Transverse colon (tissue), 4 donors: ENCODE measurements around the gene ISM2. TPM values are rescaled to one million over a fixed set of nuclear protein-coding genes. Genes with fewer than 3 reads are reported as not detected.

Experiments used
- DNase-seq: peaks from one replicate; pipeline ENCODE4 v3.0.0-alpha.2; 2019
- H3K27ac ChIP-seq, 4 donors: fragments of 200-600 bp; sonication (generic); 2 replicates each; pipeline ENCODE4 v1.5.1; 2016 to 2018; ENCODE audit warnings: inconsistent platforms in 4 of 4
- H3K27me3 ChIP-seq: fragments of 200-600 bp; sonication (generic); 2 replicates; pipeline ENCODE4 v1.5.1; 2017; ENCODE audit warnings: inconsistent platforms
- H3K36me3 ChIP-seq, 4 donors: fragments of 200-600 bp; sonication (generic); 2 replicates each; pipeline ENCODE4 v1.5.1; 2017 to 2019; ENCODE audit warnings: inconsistent platforms in 4 of 4
- H3K4me1 ChIP-seq, 4 donors: fragments of 200-600 bp; sonication (generic); 2 replicates each; pipeline ENCODE4 v1.5.1; 2017 to 2020; ENCODE audit warnings: inconsistent platforms in 4 of 4
- H3K4me3 ChIP-seq, 4 donors: fragments of 200-600 bp; sonication (generic); 1 replicate in 1 of 4; 2 replicates in 3 of 4; pipeline versions ENCODE4 v1.5.1 to v1.6.1; 2017 to 2019; ENCODE audit warnings: inconsistent platforms in 4 of 4
- H3K9me3 ChIP-seq, 2 donors: fragments of 200-600 bp; sonication (generic); 2 replicates each; pipeline ENCODE4 v1.5.1; 2017 to 2019; ENCODE audit warnings: inconsistent platforms in 2 of 2
- EP300 ChIP-seq: sonication (generic); formaldehyde crosslinking; IDR thresholded peaks from one replicate; pipeline ENCODE4 v1.6.1; 2017; ENCODE audit warnings: antibody characterized with exemption, low read depth
- POLR2A ChIP-seq: fragments of 450-650 bp; IDR thresholded peaks from one replicate; pipeline ENCODE4 v1.6.1; 2016; ENCODE audit warnings: antibody characterized with exemption, mild to moderate bottlenecking, moderate library complexity
- POLR2AphosphoS5 ChIP-seq, 3 donors: sonication (generic); formaldehyde crosslinking; IDR thresholded peaks; one replicate each; pipeline ENCODE4 v1.6.1; 2016; ENCODE audit warnings: antibody characterized with exemption in 3 of 3
- WGBS, 2 donors: methylation state at CpG; one replicate each; pipeline ENCODE4 v1.1.5; 2018; ENCODE audit warnings: low coverage in 1 of 2; 5-methylcytosine and 5-hydroxymethylcytosine counted together
- in situ Hi-C, 4 donors: fragments of 200-750 bp; cut with MboI; loops; one replicate each; pipeline versions ENCODE4 v1.15.0 to v1.15.1; 2017; ENCODE audit warnings: low sequenced_read_pairs in 3 of 4, low pct_ligation_motif_present in 1 of 4, low pct_unique_long_range_greater_than_20kb in 1 of 4
- intact Hi-C: fragments of 100-400 bp; cut with DNase I; formaldehyde crosslinking; loops from one replicate; pipeline ENCODE4 v1.15.1; 2023; ENCODE audit warnings: low total_unique reads
- total RNA-seq, 4 donors: library from RNA; depleted of rRNA; stranded (reverse); fragments of >200 nt; gene quantifications; one replicate each; pipeline ENCODE4 v1.1.0, GENCODE V29; 2016
- TF ChIP-seq, protein P1 (sequence below), 5 experiments: fragments of 200-600 bp in 3 of 5; fragments of 450-650 bp in 2 of 5; sonication (generic) in 3 of 5; IDR thresholded peaks; 1 replicate in 2 of 5; 2 replicates in 3 of 5; pipeline ENCODE4 v1.5.1; 2016 to 2017; ENCODE audit warnings: antibody characterized with exemption in 5 of 5, inconsistent platforms in 3 of 5, mild to moderate bottlenecking in 2 of 5, moderate library complexity in 1 of 5

ISM2 gene
- total RNA-seq, 4 donors from 2014 or later, result 0.27 TPM; not detected in 3

DNA sequence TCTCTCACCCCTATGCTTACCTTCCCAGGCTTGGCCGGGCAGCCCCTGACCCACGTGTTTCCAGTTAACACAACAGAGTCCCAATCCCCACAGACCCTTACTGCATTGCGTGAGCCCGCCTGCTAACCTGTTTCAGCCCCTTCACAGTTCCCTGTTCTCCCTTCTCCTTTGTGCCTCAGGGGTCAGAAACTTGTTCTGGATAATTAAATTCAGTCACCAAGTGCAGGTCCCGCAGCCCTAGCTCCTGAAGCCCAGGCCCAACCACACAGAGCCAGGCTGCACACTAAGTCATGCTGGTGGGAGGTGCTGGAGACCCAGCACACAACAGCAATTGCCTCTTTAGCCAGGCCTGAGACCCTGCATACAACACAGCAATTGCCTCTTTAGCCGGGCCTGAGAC is 9.6 kb downstream of the ISM2 start:
- Histone ChIP-seq H3K36me3 (no peaks in the 10 kb centered on the region), H3K27ac (no peak overlapping the region), H3K27me3 (no peaks in the 10 kb centered on the region), H3K9me3 (no peaks in the 10 kb centered on the region), H3K4me3 (no peak overlapping the region), H3K4me1 (no peaks in the 10 kb centered on the region)
- TF ChIP-seq EP300, result no peak
- in situ Hi-C loops (no loop called here), intact Hi-C loops (no loop called here)
- no peak for DNase-seq
- WGBS, 2 donors, result 89 to 92% methylated on average over 4 to 6 of the region's 6 CpGs

DNA sequence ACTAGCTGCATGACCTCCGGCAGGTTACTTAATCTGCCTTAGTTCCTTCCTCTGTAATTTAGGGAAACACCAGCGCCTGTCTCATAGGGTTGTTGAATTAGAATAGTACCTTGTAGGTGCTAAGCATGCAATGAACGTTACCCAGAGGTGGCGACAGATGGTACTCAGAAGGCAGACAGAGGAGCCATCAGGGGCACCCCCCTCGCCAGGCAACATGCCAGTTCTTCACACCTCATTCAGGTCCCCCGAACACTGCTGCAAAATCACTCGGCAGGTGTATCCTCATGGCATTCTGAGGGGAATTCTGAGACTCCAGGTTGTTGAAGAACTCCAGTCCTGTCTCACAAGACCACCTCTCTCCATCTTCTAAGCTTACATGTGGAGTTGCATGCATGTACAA is 10.1 kb downstream of the ISM2 start:
- H3K4me1 ChIP-seq, result no peaks in the 10 kb centered on the region
- 93 to 96% methylated on average over 4 to 7 of the region's 7 CpGs for WGBS, 2 donors
- TF ChIP-seq POLR2A (no peak), EP300 (no peak), POLR2AphosphoS5 (IDR thresholded peaks at IDR 0.05) (no peak)
- TF ChIP-seq, protein P1, sequence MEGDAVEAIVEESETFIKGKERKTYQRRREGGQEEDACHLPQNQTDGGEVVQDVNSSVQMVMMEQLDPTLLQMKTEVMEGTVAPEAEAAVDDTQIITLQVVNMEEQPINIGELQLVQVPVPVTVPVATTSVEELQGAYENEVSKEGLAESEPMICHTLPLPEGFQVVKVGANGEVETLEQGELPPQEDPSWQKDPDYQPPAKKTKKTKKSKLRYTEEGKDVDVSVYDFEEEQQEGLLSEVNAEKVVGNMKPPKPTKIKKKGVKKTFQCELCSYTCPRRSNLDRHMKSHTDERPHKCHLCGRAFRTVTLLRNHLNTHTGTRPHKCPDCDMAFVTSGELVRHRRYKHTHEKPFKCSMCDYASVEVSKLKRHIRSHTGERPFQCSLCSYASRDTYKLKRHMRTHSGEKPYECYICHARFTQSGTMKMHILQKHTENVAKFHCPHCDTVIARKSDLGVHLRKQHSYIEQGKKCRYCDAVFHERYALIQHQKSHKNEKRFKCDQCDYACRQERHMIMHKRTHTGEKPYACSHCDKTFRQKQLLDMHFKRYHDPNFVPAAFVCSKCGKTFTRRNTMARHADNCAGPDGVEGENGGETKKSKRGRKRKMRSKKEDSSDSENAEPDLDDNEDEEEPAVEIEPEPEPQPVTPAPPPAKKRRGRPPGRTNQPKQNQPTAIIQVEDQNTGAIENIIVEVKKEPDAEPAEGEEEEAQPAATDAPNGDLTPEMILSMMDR (IDR thresholded peaks at IDR 0.05), result no peak
- H3K27ac ChIP-seq, result no peak overlapping the region
- intact Hi-C loops (no loop called here), in situ Hi-C loops (no loop called here)
- H3K9me3 ChIP-seq, result no peaks in the 10 kb centered on the region
- no peaks in the 10 kb centered on the region for H3K36me3 ChIP-seq
- no peak overlapping the region for H3K4me3 ChIP-seq
- DNase-seq, result no peak
- no peaks in the 10 kb centered on the region for H3K27me3 ChIP-seq

GRCh38 chr14:77485901-77486678 is 12.5 kb downstream of the ISM2 start:
- Histone ChIP-seq H3K4me3 (no peak overlapping the region), H3K9me3 (no peaks in the 10 kb centered on the region), H3K4me1 (no peaks in the 10 kb centered on the region), H3K27ac (no peak overlapping the region), H3K36me3 (no peaks in the 10 kb centered on the region), H3K27me3 (no peaks in the 10 kb centered on the region)
- TF ChIP-seq, protein P1 (IDR thresholded peaks at IDR 0.05), result no peak
- TF ChIP-seq POLR2AphosphoS5 (IDR thresholded peaks at IDR 0.05), result no peak
- TF ChIP-seq POLR2A, result no peak
- no peak for TF ChIP-seq EP300
- intact Hi-C loops, result no loop called here
- 83 to 100% methylated on average over 1 to 7 of the region's 7 CpGs for WGBS, 2 donors
- in situ Hi-C loops, result no loop called here
- DNase-seq, result no peak

- intact Hi-C loops, result no loop called here
- WGBS, 2 donors, result 86% methylated on average over 3 of the region's 3 CpGs; no CpG with 5 or more reads in 1 of the 2 donors
These were observed 13.4 kb downstream of the ISM2 start for GRCh38 chr14:77485256-77485655.

GRCh38 chr14:77482422-77482821 is 16.2 kb downstream of the ISM2 start:
- TF ChIP-seq EP300, result no peak
- TF ChIP-seq, protein P1 (IDR thresholded peaks at IDR 0.05), result no peak
- no peak for TF ChIP-seq POLR2A
- TF ChIP-seq POLR2AphosphoS5 (IDR thresholded peaks at IDR 0.05), result no peak
- no peaks in the 10 kb centered on the region for H3K36me3 ChIP-seq
- no peak overlapping the region for H3K27ac ChIP-seq
- in situ Hi-C loops (no loop called here), intact Hi-C loops (no loop called here)
- WGBS, 2 donors, result 67 to 84% methylated on average over 1 to 8 of the region's 8 CpGs
- H3K4me1 ChIP-seq, result no peaks in the 10 kb centered on the region
- no peak overlapping the region for H3K4me3 ChIP-seq
- H3K9me3 ChIP-seq, result no peaks in the 10 kb centered on the region
- no peaks in the 10 kb centered on the region for H3K27me3 ChIP-seq
- DNase-seq, result no peak

More at GRCh38 chr14:77485256-77485655, 13.4 kb downstream of the ISM2 start:
- Histone ChIP-seq H3K9me3 (no peaks in the 10 kb centered on the region), H3K4me3 (no peak overlapping the region), H3K4me1 (no peaks in the 10 kb centered on the region), H3K27me3 (no peaks in the 10 kb centered on the region), H3K27ac (no peak overlapping the region), H3K36me3 (no peaks in the 10 kb centered on the region)
- in situ Hi-C loops, result no loop called here
- TF ChIP-seq EP300, result no peak
- no peak for DNase-seq
